Measurements from ENCODE around the gene TMEM126B. TPM values are rescaled to one million over a fixed set of nuclear protein-coding genes. Genes with fewer than 3 reads are reported as not detected.

TMEM126B gene
- total and polyA plus RNA-seq, 10 of the 15 experiments (the other 5 are each of a cell fraction or from before 2014, with no cell fraction given): 36.9 to 117 (median 70.3) TPM

DNA sequence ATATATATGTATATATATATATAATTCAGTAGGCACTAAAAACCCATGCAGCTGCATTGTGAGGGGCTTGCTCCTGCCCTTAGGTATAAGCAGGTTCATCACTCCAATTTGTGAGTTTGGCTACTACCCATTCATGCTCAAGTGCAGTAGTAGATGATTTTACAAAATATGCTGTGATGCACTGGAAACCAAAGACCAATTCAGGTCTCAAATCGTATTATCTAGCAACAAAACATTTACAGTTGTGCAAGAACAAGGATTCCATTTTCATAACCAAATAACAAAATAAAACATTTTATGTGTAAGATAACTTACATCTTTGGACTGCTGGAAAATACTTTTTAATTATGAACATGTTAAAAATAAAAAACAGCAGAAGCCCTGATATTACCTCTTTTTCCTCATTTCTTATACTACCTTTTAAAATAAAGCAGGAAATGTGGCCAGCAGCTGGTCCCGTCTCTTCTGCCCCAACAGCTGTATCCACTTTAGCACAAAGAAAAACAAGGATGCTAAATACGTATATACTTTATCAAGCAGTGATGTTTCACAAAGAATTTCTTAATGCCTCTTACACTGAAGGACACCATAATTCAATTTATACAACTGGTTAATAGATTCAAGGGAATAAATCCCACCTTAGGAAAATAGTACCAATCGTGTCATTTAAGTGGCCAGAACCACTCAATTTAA, 33.7 kb downstream of the TMEM126B start:
- DNase-seq (ENCODE audit: low read depth, low spot score) (no peak), ATAC-seq (no peak), FAIRE-seq (no peak)
- in situ Hi-C loops (cut with MboI) (no loop called here), intact Hi-C loops (cut with micrococcal nuclease; ENCODE audit: unreplicated experiment) (loop anchor here (10.0 kb wide), 1 partner anchor 633 kb away; no protein-coding TSS in a partner anchor)
- 9% methylated on average over 4 of the region's 4 CpGs for WGBS (ENCODE audit: insufficient coverage, insufficient replicate concordance, low lambda C conversion rate, missing lambda C conversion rate)
- Histone ChIP-seq H3K79me2 (ENCODE audit: control insufficient read depth, insufficient read depth, low read length) (peaks cover 73% of the 10 kb centered on the region), H3K36me3 (ENCODE audit: control insufficient read depth in 2 of 2, insufficient read depth in 2 of 2, low read length in 1 of 2) (peaks cover 0 to 20% of the 10 kb centered on the region in 2 experiments; a peak in 3 of 4 replicates), H3K9me3 (replicated peaks; ENCODE audit: control insufficient read depth, insufficient read depth, low read length) (no peaks in the 10 kb centered on the region), H3K27me3 (replicated peaks in 1 of 2; ENCODE audit: control insufficient read depth in 2 of 2, insufficient read depth in 2 of 2, low read length in 1 of 2) (no peaks in the 10 kb centered on the region), H3K27ac (ENCODE audit: control insufficient read depth, insufficient read depth) (no peak overlapping the region), H2AFZ (ENCODE audit: control insufficient read depth, low read depth, low read length) (no peak overlapping the region), H3K4me1 (ENCODE audit: control insufficient read depth, insufficient read depth, low read length) (no peaks in the 10 kb centered on the region), H3K4me3 (peak overlapping the region; percentile 91), H3K4me2 (ENCODE audit: control insufficient read depth, insufficient read depth) (peak overlapping the region; percentile 91), H3K9ac (ENCODE audit: control insufficient read depth, insufficient read depth, low read length) (peak overlapping the region; percentile 5), H4K20me1 (ENCODE audit: control insufficient read depth, insufficient read depth) (peaks cover 10% of the 10 kb centered on the region; the same call in 1 of the 2 replicates)
- no TSS peak for BruUV-seq (replicated peaks)
- TF ChIP-seq GABPA (IDR thresholded peaks at IDR 0.05; ENCODE audit: low read depth) (no peak), NFIC (IDR thresholded peaks at IDR 0.05; ENCODE audit: low read depth, low read length) (no peak), STAT3 (IDR thresholded peaks at IDR 0.05; ENCODE audit: low read depth, low read length) (no peak), CHD1 (IDR thresholded peaks at IDR 0.05; ENCODE audit: low read depth, low read length) (no peak)
- TF ChIP-seq, protein P1, sequence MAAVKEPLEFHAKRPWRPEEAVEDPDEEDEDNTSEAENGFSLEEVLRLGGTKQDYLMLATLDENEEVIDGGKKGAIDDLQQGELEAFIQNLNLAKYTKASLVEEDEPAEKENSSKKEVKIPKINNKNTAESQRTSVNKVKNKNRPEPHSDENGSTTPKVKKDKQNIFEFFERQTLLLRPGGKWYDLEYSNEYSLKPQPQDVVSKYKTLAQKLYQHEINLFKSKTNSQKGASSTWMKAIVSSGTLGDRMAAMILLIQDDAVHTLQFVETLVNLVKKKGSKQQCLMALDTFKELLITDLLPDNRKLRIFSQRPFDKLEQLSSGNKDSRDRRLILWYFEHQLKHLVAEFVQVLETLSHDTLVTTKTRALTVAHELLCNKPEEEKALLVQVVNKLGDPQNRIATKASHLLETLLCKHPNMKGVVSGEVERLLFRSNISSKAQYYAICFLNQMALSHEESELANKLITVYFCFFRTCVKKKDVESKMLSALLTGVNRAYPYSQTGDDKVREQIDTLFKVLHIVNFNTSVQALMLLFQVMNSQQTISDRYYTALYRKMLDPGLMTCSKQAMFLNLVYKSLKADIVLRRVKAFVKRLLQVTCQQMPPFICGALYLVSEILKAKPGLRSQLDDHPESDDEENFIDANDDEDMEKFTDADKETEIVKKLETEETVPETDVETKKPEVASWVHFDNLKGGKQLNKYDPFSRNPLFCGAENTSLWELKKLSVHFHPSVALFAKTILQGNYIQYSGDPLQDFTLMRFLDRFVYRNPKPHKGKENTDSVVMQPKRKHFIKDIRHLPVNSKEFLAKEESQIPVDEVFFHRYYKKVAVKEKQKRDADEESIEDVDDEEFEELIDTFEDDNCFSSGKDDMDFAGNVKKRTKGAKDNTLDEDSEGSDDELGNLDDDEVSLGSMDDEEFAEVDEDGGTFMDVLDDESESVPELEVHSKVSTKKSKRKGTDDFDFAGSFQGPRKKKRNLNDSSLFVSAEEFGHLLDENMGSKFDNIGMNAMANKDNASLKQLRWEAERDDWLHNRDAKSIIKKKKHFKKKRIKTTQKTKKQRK (IDR thresholded peaks at IDR 0.05; ENCODE audit: low read depth, low read length): no peak
- TF ChIP-seq, protein P2, sequence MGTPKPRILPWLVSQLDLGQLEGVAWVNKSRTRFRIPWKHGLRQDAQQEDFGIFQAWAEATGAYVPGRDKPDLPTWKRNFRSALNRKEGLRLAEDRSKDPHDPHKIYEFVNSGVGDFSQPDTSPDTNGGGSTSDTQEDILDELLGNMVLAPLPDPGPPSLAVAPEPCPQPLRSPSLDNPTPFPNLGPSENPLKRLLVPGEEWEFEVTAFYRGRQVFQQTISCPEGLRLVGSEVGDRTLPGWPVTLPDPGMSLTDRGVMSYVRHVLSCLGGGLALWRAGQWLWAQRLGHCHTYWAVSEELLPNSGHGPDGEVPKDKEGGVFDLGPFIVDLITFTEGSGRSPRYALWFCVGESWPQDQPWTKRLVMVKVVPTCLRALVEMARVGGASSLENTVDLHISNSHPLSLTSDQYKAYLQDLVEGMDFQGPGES (IDR thresholded peaks at IDR 0.05): no peak
- TF ChIP-seq, protein P3, sequence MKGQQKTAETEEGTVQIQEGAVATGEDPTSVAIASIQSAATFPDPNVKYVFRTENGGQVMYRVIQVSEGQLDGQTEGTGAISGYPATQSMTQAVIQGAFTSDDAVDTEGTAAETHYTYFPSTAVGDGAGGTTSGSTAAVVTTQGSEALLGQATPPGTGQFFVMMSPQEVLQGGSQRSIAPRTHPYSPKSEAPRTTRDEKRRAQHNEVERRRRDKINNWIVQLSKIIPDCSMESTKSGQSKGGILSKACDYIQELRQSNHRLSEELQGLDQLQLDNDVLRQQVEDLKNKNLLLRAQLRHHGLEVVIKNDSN (IDR thresholded peaks at IDR 0.05; ENCODE audit: borderline replicate concordance, extremely low read length, insufficient read depth, low read depth, low read length): no peak
- TF ChIP-seq, protein P4, sequence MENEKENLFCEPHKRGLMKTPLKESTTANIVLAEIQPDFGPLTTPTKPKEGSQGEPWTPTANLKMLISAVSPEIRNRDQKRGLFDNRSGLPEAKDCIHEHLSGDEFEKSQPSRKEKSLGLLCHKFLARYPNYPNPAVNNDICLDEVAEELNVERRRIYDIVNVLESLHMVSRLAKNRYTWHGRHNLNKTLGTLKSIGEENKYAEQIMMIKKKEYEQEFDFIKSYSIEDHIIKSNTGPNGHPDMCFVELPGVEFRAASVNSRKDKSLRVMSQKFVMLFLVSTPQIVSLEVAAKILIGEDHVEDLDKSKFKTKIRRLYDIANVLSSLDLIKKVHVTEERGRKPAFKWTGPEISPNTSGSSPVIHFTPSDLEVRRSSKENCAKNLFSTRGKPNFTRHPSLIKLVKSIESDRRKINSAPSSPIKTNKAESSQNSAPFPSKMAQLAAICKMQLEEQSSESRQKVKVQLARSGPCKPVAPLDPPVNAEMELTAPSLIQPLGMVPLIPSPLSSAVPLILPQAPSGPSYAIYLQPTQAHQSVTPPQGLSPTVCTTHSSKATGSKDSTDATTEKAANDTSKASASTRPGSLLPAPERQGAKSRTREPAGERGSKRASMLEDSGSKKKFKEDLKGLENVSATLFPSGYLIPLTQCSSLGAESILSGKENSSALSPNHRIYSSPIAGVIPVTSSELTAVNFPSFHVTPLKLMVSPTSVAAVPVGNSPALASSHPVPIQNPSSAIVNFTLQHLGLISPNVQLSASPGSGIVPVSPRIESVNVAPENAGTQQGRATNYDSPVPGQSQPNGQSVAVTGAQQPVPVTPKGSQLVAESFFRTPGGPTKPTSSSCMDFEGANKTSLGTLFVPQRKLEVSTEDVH (IDR thresholded peaks at IDR 0.05; ENCODE audit: low read depth, partially characterized antibody): no peak
- TF ChIP-seq, protein P5, sequence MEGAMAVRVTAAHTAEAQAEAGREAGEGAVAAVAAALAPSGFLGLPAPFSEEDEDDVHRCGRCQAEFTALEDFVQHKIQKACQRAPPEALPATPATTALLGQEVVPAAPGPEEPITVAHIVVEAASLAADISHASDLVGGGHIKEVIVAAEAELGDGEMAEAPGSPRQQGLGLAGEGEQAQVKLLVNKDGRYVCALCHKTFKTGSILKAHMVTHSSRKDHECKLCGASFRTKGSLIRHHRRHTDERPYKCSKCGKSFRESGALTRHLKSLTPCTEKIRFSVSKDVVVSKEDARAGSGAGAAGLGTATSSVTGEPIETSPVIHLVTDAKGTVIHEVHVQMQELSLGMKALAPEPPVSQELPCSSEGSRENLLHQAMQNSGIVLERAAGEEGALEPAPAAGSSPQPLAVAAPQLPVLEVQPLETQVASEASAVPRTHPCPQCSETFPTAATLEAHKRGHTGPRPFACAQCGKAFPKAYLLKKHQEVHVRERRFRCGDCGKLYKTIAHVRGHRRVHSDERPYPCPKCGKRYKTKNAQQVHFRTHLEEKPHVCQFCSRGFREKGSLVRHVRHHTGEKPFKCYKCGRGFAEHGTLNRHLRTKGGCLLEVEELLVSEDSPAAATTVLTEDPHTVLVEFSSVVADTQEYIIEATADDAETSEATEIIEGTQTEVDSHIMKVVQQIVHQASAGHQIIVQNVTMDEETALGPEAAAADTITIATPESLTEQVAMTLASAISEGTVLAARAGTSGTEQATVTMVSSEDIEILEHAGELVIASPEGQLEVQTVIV (IDR thresholded peaks at IDR 0.05; ENCODE audit: borderline replicate concordance, partially characterized antibody): no peak
- ChIA-PET CTCF (interaction anchor here (1.1 kb wide), 1 partner anchor 12 kb away, joined by 3 read pairs; no protein-coding TSS in a partner anchor), RAD21 (ENCODE audit: unreplicated experiment) (interaction anchor here (2.0 kb wide), 1 partner anchor 14 kb away, joined by 10 read pairs; the partner anchor contains the start of gene TMEM126A), POLR2A (interaction anchor here (1.8 to 6.7 kb wide), 2 partner anchors 14 to 34 kb away, joined by 5 to 43 read pairs; partner anchors contain the start of genes TMEM126A and TMEM126B), SMC1A (ENCODE audit: uncharacterized antibody, unreplicated experiment) (interaction anchor here (1.2 to 8.2 kb wide), 3 partner anchors 14 to 25 kb away, joined by 4 to 66 read pairs (median 4); partner anchors contain the start of gene TMEM126A)

All from GM12878 (cell line).